BLaER1 treated with 17β-estradiol and CSF1 and Interleukin-3, amounts not matched to agents 10 nM and 100 nM (cell line): Measurements from ENCODE around the gene NUAK2.

Experiments
- H3K27ac ChIP-seq, 11 experiments: shearing (Covaris generic); formaldehyde crosslinking; 2 replicates each; pipeline ENCODE4 v1.8.1; 2022
- H3K27me3 ChIP-seq, 11 experiments: shearing (Covaris generic); formaldehyde crosslinking; 2 replicates each; pipeline ENCODE4 v1.8.1; 2022
- H3K36me3 ChIP-seq, 11 experiments: shearing (Covaris generic); formaldehyde crosslinking; 2 replicates each; pipeline ENCODE4 v1.8.1; 2022
- H3K4me1 ChIP-seq, 10 experiments: shearing (Covaris generic); formaldehyde crosslinking; 2 replicates each; pipeline ENCODE4 v1.8.1; 2022
- H3K4me2 ChIP-seq, 11 experiments: shearing (Covaris generic); formaldehyde crosslinking; 2 replicates each; pipeline ENCODE4 v1.8.1; 2022
- H3K4me3 ChIP-seq, 10 experiments: shearing (Covaris generic); formaldehyde crosslinking; 2 replicates each; pipeline ENCODE4 v1.8.1; 2022
- H3K9ac ChIP-seq, 11 experiments: shearing (Covaris generic); formaldehyde crosslinking; 2 replicates each; pipeline ENCODE4 v1.8.1; 2022
- H3K9me3 ChIP-seq, 11 experiments: shearing (Covaris generic); formaldehyde crosslinking; replicated peaks in 1 of 11; 2 replicates each; pipeline ENCODE4 v1.8.1; 2022
- H4K20me1 ChIP-seq, 11 experiments: shearing (Covaris generic); formaldehyde crosslinking; 2 replicates each; pipeline ENCODE4 v1.8.1; 2022
- Cebpa-rat ChIP-seq, 11 experiments: shearing (Covaris generic); IDR thresholded peaks; 2 replicates each; pipeline ENCODE4 v1.8.1; 2022

The NUAK2 gene

GRCh38 chr1:205350691-205351141, 29.2 kb upstream of the NUAK2 start:
- Histone ChIP-seq H3K4me2 (peak overlapping the region in 9 of 11 experiments; percentile 46 to 80 (median 71); a peak in 15 of 22 replicates), H3K9ac (no peak overlapping the region), H4K20me1 (no peaks in the 10 kb centered on the region; a peak in 2 of 22 replicates), H3K9me3 (no peaks in the 10 kb centered on the region), H3K4me1 (peaks cover 21 to 40% (median 34%) of the 10 kb centered on the region in 10 experiments), H3K27me3 (peaks cover 3 to 16% (median 11%) of the 10 kb centered on the region in 11 experiments; a peak in 21 of 22 replicates), H3K27ac (no peak overlapping the region), H3K4me3 (no peak overlapping the region), H3K36me3 (no peaks in the 10 kb centered on the region)
- no peak for TF ChIP-seq Cebpa-rat (IDR thresholded peaks at IDR 0.05)

GRCh38 chr1:205350124-205350523, 28.6 kb upstream of the NUAK2 start:
- H3K4me1 ChIP-seq: peaks cover 21 to 40% (median 34%) of the 10 kb centered on the region in 10 experiments
- no peak overlapping the region for H3K27ac ChIP-seq

GRCh38 chr1:205348554-205349487, 27.3 kb upstream of the NUAK2 start:
- peak overlapping the region; percentile 27 to 80 (median 71) for H3K4me2 ChIP-seq
- H3K27me3 ChIP-seq: peaks cover 22 to 35% (median 30%) of the 10 kb centered on the region in 11 experiments
- H3K9me3 ChIP-seq: no peaks in the 10 kb centered on the region
- no peak overlapping the region for H3K27ac ChIP-seq
- no peaks in the 10 kb centered on the region; a peak in 3 of 22 replicates for H4K20me1 ChIP-seq
- no peak overlapping the region for H3K4me3 ChIP-seq
- H3K36me3 ChIP-seq: no peaks in the 10 kb centered on the region
- H3K4me1 ChIP-seq: peaks cover 21 to 40% (median 34%) of the 10 kb centered on the region in 10 experiments
- no peak overlapping the region for H3K9ac ChIP-seq
- no peak for TF ChIP-seq Cebpa-rat (IDR thresholded peaks at IDR 0.05)

More at GRCh38 chr1:205350124-205350523, 28.6 kb upstream of the NUAK2 start:
- H3K4me2 ChIP-seq: peak overlapping the region; percentile 27 to 80 (median 71); a peak in 19 of 22 replicates
- H3K36me3 ChIP-seq: no peaks in the 10 kb centered on the region
- peak overlapping the region in 1 of 11 experiments; percentile 5; a peak in 1 of 22 replicates for H3K9ac ChIP-seq
- H3K4me3 ChIP-seq: no peak overlapping the region
- no peaks in the 10 kb centered on the region; a peak in 2 of 22 replicates for H4K20me1 ChIP-seq
- no peaks in the 10 kb centered on the region for H3K9me3 ChIP-seq
- no peak for TF ChIP-seq Cebpa-rat (IDR thresholded peaks at IDR 0.05)
- peaks cover 9 to 22% (median 17%) of the 10 kb centered on the region in 11 experiments for H3K27me3 ChIP-seq

GRCh38 chr1:205346956-205347574, 25.5 kb upstream of the NUAK2 start:
- H3K36me3 ChIP-seq: no peaks in the 10 kb centered on the region
- H3K27me3 ChIP-seq: peaks cover 40 to 52% (median 47%) of the 10 kb centered on the region in 11 experiments
- H3K4me1 ChIP-seq: peaks cover 21 to 35% (median 31%) of the 10 kb centered on the region in 10 experiments

GRCh38 chr1:205345761-205346160, 24.2 kb upstream of the NUAK2 start:
- Histone ChIP-seq H3K4me1 (peaks cover 21 to 30% (median 29%) of the 10 kb centered on the region in 10 experiments), H3K36me3 (no peaks in the 10 kb centered on the region), H3K27me3 (peaks cover 43 to 60% (median 50%) of the 10 kb centered on the region in 11 experiments), H3K9ac (no peak overlapping the region), H3K9me3 (peaks cover 0 to 10% (median 3%) of the 10 kb centered on the region in 11 experiments; a peak in 7 of 22 replicates), H3K4me3 (no peak overlapping the region), H4K20me1 (peaks cover 0 to 11% (median 0%) of the 10 kb centered on the region in 11 experiments; a peak in 3 of 22 replicates), H3K27ac (no peak overlapping the region), H3K4me2 (no peak overlapping the region)
- TF ChIP-seq Cebpa-rat (IDR thresholded peaks at IDR 0.05): no peak

More at GRCh38 chr1:205346956-205347574, 25.5 kb upstream of the NUAK2 start:
- Histone ChIP-seq H3K4me3 (no peak overlapping the region), H4K20me1 (peaks cover 0 to 11% (median 0%) of the 10 kb centered on the region in 11 experiments; a peak in 3 of 22 replicates), H3K9me3 (peaks cover 0 to 10% (median 3%) of the 10 kb centered on the region in 11 experiments; a peak in 7 of 22 replicates), H3K9ac (no peak overlapping the region), H3K27ac (no peak overlapping the region), H3K4me2 (no peak overlapping the region; a peak in 1 of 22 replicates)
- peak in 2 of 11 experiments; percentile 66 to 82; a peak in 5 of 22 replicates for TF ChIP-seq Cebpa-rat (IDR thresholded peaks at IDR 0.05)

- TF ChIP-seq Cebpa-rat (IDR thresholded peaks at IDR 0.05): no peak
- peaks cover 43 to 60% (median 50%) of the 10 kb centered on the region in 11 experiments for H3K27me3 ChIP-seq
Observed at GRCh38 chr1:205344066-205344928, 22.8 kb upstream of the NUAK2 start.

GRCh38 chr1:205343431-205344065, 22.0 kb upstream of the NUAK2 start:
- peaks cover 5 to 14% (median 8%) of the 10 kb centered on the region in 10 experiments for H3K4me1 ChIP-seq
- no peak overlapping the region for H3K27ac ChIP-seq
- H3K27me3 ChIP-seq: peaks cover 43 to 60% (median 50%) of the 10 kb centered on the region in 11 experiments
- peaks cover 0 to 11% (median 0%) of the 10 kb centered on the region in 11 experiments; a peak in 3 of 22 replicates for H4K20me1 ChIP-seq
- no peak overlapping the region for H3K9ac ChIP-seq
- TF ChIP-seq Cebpa-rat (IDR thresholded peaks at IDR 0.05): no peak
- peaks cover 0 to 10% (median 3%) of the 10 kb centered on the region in 11 experiments; a peak in 7 of 22 replicates for H3K9me3 ChIP-seq
- H3K4me3 ChIP-seq: no peak overlapping the region
- no peaks in the 10 kb centered on the region for H3K36me3 ChIP-seq
- H3K4me2 ChIP-seq: no peak overlapping the region

More at GRCh38 chr1:205344066-205344928, 22.8 kb upstream of the NUAK2 start:
- Histone ChIP-seq H3K27ac (no peak overlapping the region), H3K9me3 (peaks cover 0 to 10% (median 3%) of the 10 kb centered on the region in 11 experiments; a peak in 7 of 22 replicates), H3K9ac (no peak overlapping the region), H3K4me3 (no peak overlapping the region), H3K36me3 (no peaks in the 10 kb centered on the region), H3K4me2 (no peak overlapping the region), H4K20me1 (peaks cover 0 to 11% (median 0%) of the 10 kb centered on the region in 11 experiments; a peak in 3 of 22 replicates), H3K4me1 (peaks cover 13 to 19% (median 16%) of the 10 kb centered on the region in 10 experiments)
